ENCODE data around the gene MCRIP1. TPM values are rescaled to one million over a fixed set of nuclear protein-coding genes. Genes with fewer than 3 reads are reported as not detected.

The MCRIP1 gene
- total and polyA plus RNA-seq, 5 donors, result 88.1 to 146 (median 102) TPM

DNA sequence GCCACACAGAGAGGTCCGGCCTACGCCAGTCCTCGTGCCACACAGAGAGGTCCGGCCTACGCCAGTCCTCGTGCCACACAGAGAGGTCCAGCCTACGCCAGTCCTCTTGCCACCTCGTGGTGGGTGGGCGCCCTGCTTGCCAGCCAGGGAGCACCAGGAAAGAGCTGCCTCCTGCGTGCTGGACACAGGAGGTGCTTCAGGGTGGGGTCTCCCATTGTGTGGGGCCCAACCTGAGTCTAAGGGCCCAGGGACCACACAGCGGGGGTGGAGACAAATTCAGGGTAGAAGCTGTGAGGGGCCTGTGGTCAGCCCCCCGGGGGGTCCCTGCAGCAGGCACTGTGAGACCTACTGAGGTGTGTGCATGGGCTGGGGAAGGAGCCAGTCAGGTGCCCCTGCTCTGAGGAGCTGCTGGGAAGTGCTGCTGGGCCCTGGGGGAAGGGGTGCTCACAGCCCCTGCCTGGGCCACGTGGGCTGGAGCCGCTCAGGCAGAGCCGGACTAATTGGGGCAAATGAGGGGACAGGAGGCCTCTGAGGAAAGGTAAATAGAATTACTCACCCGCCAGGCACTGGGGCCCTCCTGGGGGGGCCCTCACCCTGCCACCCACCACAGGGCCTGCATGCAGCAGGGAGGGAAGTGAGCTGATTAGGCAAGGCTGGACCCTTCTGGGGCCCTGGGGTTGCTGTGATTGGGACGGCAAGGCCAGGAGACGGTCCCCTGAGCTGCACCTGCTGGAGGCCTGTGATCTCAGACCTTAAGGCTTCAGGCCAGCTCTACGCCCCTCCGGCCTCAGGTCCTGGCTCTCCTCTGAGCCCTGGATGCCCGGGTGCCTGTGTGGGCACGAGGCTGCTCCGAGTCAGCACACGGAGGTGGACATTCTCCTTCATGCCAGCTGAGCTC lies 18.1 kb downstream of the MCRIP1 start:
- WGBS, result 72% methylated on average over 23 of the region's 24 CpGs
- Histone ChIP-seq H3K4me3 (ENCODE audit: low read length) (no peak overlapping the region), H3K9me3 (ENCODE audit: control insufficient read depth, low read length) (no peaks in the 10 kb centered on the region), H3K27ac (ENCODE audit: low read length) (no peak overlapping the region), H3K27me3 (ENCODE audit: control insufficient read depth, insufficient read depth) (no peaks in the 10 kb centered on the region), H3K4me1 (ENCODE audit: control insufficient read depth, insufficient read depth, low read length) (no peaks in the 10 kb centered on the region)
- no peak for ATAC-seq
- intact Hi-C loops (cut with DNase I), result no loop called here
- peak in 1 of 3 donors; percentile 33 for DNase-seq

DNA sequence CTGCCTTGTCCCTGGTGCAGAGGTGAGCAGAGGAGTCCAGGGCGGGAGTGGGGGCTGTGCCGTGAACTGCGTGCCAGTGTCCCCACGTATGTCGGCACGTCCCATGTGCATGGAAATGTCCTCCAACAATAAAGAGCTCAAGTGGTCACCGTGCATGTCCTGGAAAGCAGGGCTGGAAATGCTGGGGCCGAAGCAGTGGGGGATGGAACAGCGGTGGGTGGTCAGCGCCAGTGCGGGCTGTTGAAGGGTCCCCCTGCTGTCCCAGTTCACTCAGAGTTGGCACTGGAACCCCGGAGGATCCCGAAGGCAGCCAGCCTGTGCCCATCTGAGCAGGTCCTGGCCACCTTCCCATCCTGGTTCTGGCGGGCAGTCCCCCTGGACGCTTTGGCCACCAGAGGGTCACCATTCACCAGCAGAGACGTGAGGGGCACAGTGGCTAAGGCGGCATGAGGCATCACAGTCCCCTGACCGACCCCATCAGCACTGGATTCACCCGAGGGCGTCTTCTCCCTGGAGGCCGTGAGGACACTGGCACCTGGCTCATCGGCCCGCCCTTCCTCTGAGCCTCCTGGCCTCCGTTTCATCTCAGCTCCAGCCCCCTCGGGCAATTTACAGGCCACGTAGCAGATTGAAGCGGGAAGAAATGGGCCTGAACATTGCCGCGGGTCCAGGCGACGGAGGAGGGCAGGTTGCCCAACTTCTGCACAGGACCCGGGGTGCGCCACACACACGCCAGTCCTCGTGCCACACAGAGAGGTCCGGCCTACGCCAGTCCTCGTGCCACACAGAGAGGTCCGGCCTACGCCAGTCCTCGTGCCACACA lies 19.0 kb downstream of the MCRIP1 start:
- Histone ChIP-seq H3K9me3 (ENCODE audit: control insufficient read depth, low read length) (no peaks in the 10 kb centered on the region), H3K4me3 (ENCODE audit: low read length) (no peak overlapping the region), H3K4me1 (ENCODE audit: control insufficient read depth, insufficient read depth, low read length) (no peaks in the 10 kb centered on the region), H3K27ac (ENCODE audit: low read length) (no peak overlapping the region), H3K27me3 (ENCODE audit: control insufficient read depth, insufficient read depth) (no peaks in the 10 kb centered on the region)
- intact Hi-C loops (cut with DNase I), result no loop called here
- peak in 1 of 3 donors; percentile 41 for DNase-seq
- ATAC-seq, result no peak
- 86% methylated on average over 41 of the region's 41 CpGs for WGBS

DNA sequence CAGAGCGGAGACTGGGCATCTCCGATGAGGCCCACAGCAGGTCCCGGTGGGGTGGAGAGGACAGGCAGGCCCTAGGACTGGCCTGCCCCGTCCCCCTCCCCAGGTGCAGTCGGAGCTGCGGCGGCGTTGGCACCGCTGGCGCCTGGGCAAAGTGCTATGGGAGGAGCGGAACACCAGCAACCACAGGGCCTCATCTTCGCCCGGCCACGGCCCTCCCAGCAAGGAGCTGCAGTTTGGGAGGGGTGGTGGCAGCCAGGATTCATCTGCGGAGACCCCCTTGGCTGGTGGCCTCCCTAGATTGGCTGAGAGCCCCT lies 19.8 kb downstream of the MCRIP1 start:
- Histone ChIP-seq H3K9me3 (ENCODE audit: control insufficient read depth, low read length) (no peaks in the 10 kb centered on the region), H3K4me1 (ENCODE audit: control insufficient read depth, insufficient read depth, low read length) (no peaks in the 10 kb centered on the region), H3K4me3 (ENCODE audit: low read length) (no peak overlapping the region), H3K27ac (ENCODE audit: low read length) (no peak overlapping the region), H3K27me3 (ENCODE audit: control insufficient read depth, insufficient read depth) (no peaks in the 10 kb centered on the region)
- ATAC-seq (no peak), DNase-seq (peak in 1 of 3 donors; percentile 38)
- WGBS, result 89% methylated on average over 15 of the region's 15 CpGs
- intact Hi-C loops (cut with DNase I), result no loop called here

DNA sequence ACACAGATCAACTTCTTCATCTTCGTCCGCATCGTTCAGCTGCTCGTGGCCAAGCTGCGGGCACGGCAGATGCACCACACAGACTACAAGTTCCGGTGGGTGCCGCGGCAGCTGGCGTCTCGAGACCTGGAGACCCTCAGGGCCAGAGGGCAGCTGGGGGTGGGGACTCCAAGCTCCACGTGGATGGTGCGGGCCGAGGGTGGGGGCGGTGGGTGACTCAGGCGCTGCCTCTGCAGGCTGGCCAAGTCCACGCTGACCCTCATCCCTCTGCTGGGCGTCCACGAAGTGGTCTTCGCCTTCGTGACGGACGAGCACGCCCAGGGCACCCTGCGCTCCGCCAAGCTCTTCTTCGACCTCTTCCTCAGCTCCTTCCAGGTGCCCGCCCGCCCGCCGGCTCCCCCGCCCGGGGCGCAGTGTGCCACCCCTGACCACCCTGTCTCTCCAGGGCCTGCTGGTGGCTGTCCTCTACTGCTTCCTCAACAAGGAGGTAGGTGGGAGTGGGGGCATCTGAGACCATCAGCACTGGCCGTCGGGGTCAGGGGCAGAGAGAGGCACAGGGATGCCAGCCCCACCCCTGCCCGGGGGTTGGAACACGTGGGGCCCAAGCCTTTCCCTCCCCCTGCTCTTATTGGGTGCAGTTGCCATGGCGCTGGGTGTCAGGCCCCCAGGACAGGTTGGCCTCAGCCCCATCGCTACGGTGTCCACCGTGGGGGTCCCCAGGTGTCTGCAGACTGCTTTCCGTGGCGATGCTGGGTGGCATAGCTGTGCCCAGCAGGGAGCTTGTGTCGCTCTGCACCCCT lies 20.3 kb downstream of the MCRIP1 start:
- WGBS, result 85% methylated on average over 45 of the region's 45 CpGs
- Histone ChIP-seq H3K4me3 (ENCODE audit: low read length) (no peak overlapping the region), H3K27ac (ENCODE audit: low read length) (no peak overlapping the region), H3K4me1 (ENCODE audit: control insufficient read depth, insufficient read depth, low read length) (no peaks in the 10 kb centered on the region), H3K27me3 (ENCODE audit: control insufficient read depth, insufficient read depth) (no peaks in the 10 kb centered on the region), H3K9me3 (ENCODE audit: control insufficient read depth, low read length) (no peaks in the 10 kb centered on the region)
- DNase-seq, result peak in 1 of 3 donors; percentile 57
- ATAC-seq, result no peak
- intact Hi-C loops (cut with DNase I), result no loop called here

DNA sequence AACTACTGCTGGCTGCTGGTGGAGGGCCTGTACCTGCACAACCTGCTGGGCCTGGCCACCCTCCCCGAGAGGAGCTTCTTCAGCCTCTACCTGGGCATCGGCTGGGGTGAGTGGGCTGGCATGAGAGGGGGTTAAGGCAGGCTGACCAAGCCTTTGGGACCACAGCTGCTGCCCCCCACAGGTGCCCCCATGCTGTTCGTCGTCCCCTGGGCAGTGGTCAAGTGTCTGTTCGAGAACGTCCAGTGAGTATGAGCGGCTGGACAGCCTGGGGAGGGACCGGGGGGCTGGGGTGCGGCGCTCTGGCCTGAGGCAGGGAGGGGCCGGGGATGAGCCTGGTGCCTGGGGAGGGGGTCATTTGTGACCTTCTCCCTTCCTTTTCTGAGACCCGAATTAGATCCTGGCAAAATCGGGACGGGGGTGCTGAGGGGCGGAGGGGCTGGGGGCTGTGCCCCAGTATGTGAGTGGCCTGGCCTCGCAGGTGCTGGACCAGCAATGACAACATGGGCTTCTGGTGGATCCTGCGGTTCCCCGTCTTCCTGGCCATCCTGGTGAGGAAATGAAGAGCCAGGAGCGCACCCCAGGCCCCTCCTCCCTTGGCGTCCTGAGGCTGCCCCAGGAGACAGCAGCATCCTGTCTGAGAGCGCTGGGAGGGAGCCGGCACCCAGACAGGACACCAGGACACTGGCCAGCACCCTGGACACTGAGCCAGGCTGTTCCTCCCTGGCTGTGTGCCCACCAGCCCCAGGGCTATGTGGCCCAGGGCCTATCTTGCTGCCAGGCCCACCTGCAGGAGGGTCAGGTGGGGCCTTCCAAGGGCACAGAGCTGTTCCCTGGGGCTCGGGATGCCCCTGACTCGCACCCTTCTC lies 21.2 kb downstream of the MCRIP1 start:
- Histone ChIP-seq H3K9me3 (ENCODE audit: control insufficient read depth, low read length) (no peaks in the 10 kb centered on the region), H3K27ac (ENCODE audit: low read length) (no peak overlapping the region), H3K4me3 (ENCODE audit: low read length) (no peak overlapping the region), H3K4me1 (ENCODE audit: control insufficient read depth, insufficient read depth, low read length) (no peaks in the 10 kb centered on the region), H3K27me3 (ENCODE audit: control insufficient read depth, insufficient read depth) (no peaks in the 10 kb centered on the region)
- DNase-seq (peak in 1 of 3 donors; percentile 40), ATAC-seq (no peak)
- intact Hi-C loops (cut with DNase I), result no loop called here
- WGBS, result 72% methylated on average over 24 of the region's 24 CpGs

DNA sequence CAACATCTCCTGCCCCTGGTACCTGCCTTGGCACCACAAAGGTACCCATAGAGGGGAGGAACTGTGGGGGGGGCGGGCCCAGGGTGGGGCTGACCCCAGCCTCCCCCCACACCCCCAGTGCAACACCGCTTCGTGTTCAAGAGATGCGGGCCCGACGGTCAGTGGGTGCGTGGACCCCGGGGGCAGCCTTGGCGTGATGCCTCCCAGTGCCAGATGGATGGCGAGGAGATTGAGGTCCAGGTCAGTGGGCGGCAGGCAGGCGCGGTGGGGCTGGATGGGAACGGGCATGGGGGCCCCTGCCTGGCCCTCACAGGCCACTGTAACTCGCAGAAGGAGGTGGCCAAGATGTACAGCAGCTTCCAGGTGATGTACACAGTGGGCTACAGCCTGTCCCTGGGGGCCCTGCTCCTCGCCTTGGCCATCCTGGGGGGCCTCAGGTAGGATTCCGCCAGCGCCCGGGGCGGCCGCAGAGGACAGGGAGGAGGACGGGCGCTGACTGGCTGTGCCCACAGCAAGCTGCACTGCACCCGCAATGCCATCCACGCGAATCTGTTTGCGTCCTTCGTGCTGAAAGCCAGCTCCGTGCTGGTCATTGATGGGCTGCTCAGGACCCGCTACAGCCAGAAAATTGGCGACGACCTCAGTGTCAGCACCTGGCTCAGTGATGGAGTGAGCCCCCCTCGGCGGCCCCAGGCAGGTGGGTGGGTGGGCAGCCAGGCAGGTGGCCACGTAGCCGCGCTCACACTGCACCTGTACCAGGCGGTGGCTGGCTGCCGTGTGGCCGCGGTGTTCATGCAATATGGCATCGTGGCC lies 22.0 kb downstream of the MCRIP1 start:
- H3K9me3 ChIP-seq (ENCODE audit: control insufficient read depth, low read length), result no peaks in the 10 kb centered on the region
- DNase-seq (peak in 1 of 3 donors; percentile 58), ATAC-seq (no peak)
- no peaks in the 10 kb centered on the region for H3K27me3 ChIP-seq (ENCODE audit: control insufficient read depth, insufficient read depth)
- H3K4me3 ChIP-seq (ENCODE audit: low read length), result no peak overlapping the region
- intact Hi-C loops (cut with DNase I), result no loop called here
- WGBS, result 85% methylated on average over 42 of the region's 42 CpGs
- H3K27ac ChIP-seq (ENCODE audit: low read length), result no peak overlapping the region
- no peaks in the 10 kb centered on the region for H3K4me1 ChIP-seq (ENCODE audit: control insufficient read depth, insufficient read depth, low read length)

DNA sequence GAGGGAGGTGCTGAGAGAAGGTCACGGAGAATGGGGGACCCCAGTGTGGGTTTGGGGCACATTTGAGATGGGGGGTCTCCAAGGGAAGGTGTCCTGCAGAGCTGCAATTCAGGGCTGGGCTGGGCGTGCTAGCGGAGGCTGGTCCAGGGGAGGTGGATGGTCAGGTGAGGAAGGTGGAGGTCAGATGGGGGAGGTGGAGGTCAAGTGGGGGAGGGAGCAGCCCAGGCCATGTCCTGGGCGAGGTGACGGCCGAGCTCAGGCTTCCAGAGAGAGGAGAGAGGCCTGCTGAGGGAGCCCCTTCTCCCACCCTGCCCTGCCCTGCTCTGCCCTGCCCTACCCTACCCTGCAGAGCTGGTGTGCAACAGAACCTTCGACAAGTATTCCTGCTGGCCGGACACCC lies 22.6 kb downstream of the MCRIP1 start:
- Histone ChIP-seq H3K27ac (ENCODE audit: low read length) (no peak overlapping the region), H3K9me3 (ENCODE audit: control insufficient read depth, low read length) (no peaks in the 10 kb centered on the region), H3K4me3 (ENCODE audit: low read length) (no peak overlapping the region), H3K27me3 (ENCODE audit: control insufficient read depth, insufficient read depth) (no peaks in the 10 kb centered on the region), H3K4me1 (ENCODE audit: control insufficient read depth, insufficient read depth, low read length) (no peaks in the 10 kb centered on the region)
- intact Hi-C loops (cut with DNase I), result no loop called here
- ATAC-seq, result no peak
- WGBS, result 72% methylated on average over 8 of the region's 8 CpGs
- peak in 1 of 3 donors; percentile 43 for DNase-seq

DNA sequence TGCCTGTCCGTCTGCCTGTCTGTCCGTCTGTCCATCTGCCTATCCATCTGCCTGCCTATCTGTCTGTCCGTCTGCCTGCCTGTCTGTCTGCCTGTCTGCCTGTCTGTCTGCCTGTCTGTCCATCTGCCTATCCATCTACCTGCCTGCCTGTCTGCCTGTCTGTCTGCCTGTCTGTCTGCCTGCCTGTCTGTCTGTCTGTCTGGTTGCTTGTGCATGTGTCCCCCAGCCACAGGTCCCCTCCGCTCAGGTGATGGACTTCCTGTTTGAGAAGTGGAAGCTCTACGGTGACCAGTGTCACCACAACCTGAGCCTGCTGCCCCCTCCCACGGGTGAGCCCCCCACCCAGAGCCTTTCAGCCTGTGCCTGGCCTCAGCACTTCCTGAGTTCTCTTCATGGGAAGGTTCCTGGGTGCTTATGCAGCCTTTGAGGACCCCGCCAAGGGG lies 23.5 kb downstream of the MCRIP1 start:
- no peaks in the 10 kb centered on the region for H3K4me1 ChIP-seq (ENCODE audit: control insufficient read depth, insufficient read depth, low read length)
- H3K9me3 ChIP-seq (ENCODE audit: control insufficient read depth, low read length), result no peaks in the 10 kb centered on the region
- DNase-seq (no peak), ATAC-seq (no peak)
- H3K4me3 ChIP-seq (ENCODE audit: low read length), result no peak overlapping the region
- WGBS, result 74% methylated on average over 7 of the region's 7 CpGs
- intact Hi-C loops (cut with DNase I), result no loop called here
- no peak overlapping the region for H3K27ac ChIP-seq (ENCODE audit: low read length)
- no peaks in the 10 kb centered on the region for H3K27me3 ChIP-seq (ENCODE audit: control insufficient read depth, insufficient read depth)

DNA sequence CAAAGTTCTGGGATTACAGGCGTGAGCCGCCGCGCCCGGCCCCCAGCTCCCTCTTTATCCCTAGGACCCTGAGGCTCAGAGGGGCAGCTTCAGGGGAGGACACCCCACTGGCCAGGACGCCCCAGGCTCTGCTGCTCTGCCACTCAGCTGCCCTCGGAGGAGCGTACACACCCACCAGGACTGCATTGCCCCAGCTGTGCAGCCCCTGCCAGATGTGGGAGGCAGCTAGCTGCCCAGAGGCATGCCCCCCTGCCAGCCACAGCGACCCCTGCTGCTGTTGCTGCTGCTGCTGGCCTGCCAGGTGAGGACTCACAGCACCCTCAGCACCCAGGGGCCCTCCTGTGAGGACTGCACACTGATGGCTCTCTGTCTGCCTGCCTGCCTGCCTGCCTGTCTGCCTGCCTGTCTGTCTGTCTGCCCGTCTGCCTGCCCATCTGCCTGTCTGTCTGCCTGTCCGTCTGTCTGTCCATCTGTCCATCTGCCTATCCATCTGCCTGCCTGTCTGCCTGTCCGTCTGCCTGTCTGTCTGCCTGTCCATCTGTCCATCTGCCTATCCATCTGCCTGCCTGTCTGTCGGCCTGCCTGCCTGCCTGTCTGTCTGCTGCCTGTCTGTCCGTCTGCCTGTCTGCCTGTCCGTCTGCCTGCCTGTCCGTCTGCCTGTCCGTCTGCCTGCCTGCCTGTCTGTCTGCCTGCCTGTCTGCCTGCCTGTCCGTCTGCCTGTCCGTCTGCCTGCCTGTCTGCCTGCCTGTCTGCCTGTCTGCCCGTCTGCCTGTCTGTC lies 24.1 kb downstream of the MCRIP1 start:
- no peaks in the 10 kb centered on the region for H3K9me3 ChIP-seq (ENCODE audit: control insufficient read depth, low read length)
- ATAC-seq (no peak), DNase-seq (peak in 1 of 3 donors; percentile 33)
- intact Hi-C loops (cut with DNase I), result no loop called here
- no peaks in the 10 kb centered on the region for H3K27me3 ChIP-seq (ENCODE audit: control insufficient read depth, insufficient read depth)
- no peaks in the 10 kb centered on the region for H3K4me1 ChIP-seq (ENCODE audit: control insufficient read depth, insufficient read depth, low read length)
- 77% methylated on average over 20 of the region's 20 CpGs for WGBS
- no peak overlapping the region for H3K4me3 ChIP-seq (ENCODE audit: low read length)
- no peak overlapping the region for H3K27ac ChIP-seq (ENCODE audit: low read length)
